GM23338 (cell line): ENCODE data around the gene PQBP1.

Source experiments
- CREB1 ChIP-seq: fragments of 250-450 bp; sonication (Bioruptor Pico); IDR thresholded peaks from 2 replicates; pipeline ENCODE4 v1.5.0; 2020; ENCODE audit warnings: low read depth, mild to moderate bottlenecking, moderate library complexity
- ETS1 ChIP-seq: IDR thresholded peaks from 2 replicates; pipeline ENCODE4 v1.6.1; 2016; ENCODE audit warnings: antibody characterized with exemption
- EZH2 ChIP-seq: fragments of 200-600 bp; sonication (generic); IDR thresholded peaks from one replicate; pipeline ENCODE4 v1.8.0; 2017; ENCODE audit warnings: antibody characterized with exemption, mild to moderate bottlenecking, low read depth; ENCODE audit not compliant: unreplicated experiment
- EZH2phosphoT487 ChIP-seq: fragments of 200-600 bp; sonication (generic); IDR thresholded peaks from one replicate; pipeline ENCODE4 v1.8.1; 2018; ENCODE audit warnings: antibody characterized with exemption; ENCODE audit not compliant: unreplicated experiment
- JUNB ChIP-seq: IDR thresholded peaks from one replicate; pipeline ENCODE4 v1.6.1; 2016; ENCODE audit warnings: antibody characterized with exemption; ENCODE audit not compliant: unreplicated experiment
- NANOG ChIP-seq: IDR thresholded peaks from 2 replicates; pipeline ENCODE4 v1.6.1; 2016; ENCODE audit warnings: antibody characterized with exemption, borderline replicate concordance
- POLR2AphosphoS5 ChIP-seq: IDR thresholded peaks from 2 replicates; pipeline ENCODE4 v1.6.1; 2016; ENCODE audit warnings: antibody characterized with exemption, low read depth
- STAT1 ChIP-seq: IDR thresholded peaks from one replicate; pipeline ENCODE4 v1.6.1; 2016; ENCODE audit warnings: antibody characterized with exemption; ENCODE audit not compliant: unreplicated experiment
- ZNF114 ChIP-seq: fragments of 250-450 bp; sonication (Bioruptor Pico); IDR thresholded peaks from 2 replicates; pipeline ENCODE4 v1.5.0; 2020; ENCODE audit warnings: mild to moderate bottlenecking, moderate library complexity
- ZNF331 ChIP-seq: fragments of 250-450 bp; sonication (Bioruptor Pico); IDR thresholded peaks from 2 replicates; pipeline ENCODE4 v1.5.0; 2020; ENCODE audit warnings: low read depth, mild to moderate bottlenecking, moderate library complexity
- TF ChIP-seq, protein P1 (sequence below), 2 experiments: fragments of 200-600 bp in 1 of 2; sonication (generic) in 1 of 2; conservative IDR thresholded peaks; 2 replicates each; pipeline versions ENCODE4 v1.5.1 to v1.6.1; 2016 to 2017; ENCODE audit warnings: antibody characterized with exemption in 2 of 2, low read depth in 2 of 2, mild to moderate bottlenecking in 2 of 2, moderate library complexity in 1 of 2
- TF ChIP-seq, protein P2 (sequence below): IDR thresholded peaks from one replicate; pipeline ENCODE4 v1.6.1; 2018; ENCODE audit warnings: antibody characterized with exemption; ENCODE audit not compliant: unreplicated experiment

- TF ChIP-seq, protein P1, sequence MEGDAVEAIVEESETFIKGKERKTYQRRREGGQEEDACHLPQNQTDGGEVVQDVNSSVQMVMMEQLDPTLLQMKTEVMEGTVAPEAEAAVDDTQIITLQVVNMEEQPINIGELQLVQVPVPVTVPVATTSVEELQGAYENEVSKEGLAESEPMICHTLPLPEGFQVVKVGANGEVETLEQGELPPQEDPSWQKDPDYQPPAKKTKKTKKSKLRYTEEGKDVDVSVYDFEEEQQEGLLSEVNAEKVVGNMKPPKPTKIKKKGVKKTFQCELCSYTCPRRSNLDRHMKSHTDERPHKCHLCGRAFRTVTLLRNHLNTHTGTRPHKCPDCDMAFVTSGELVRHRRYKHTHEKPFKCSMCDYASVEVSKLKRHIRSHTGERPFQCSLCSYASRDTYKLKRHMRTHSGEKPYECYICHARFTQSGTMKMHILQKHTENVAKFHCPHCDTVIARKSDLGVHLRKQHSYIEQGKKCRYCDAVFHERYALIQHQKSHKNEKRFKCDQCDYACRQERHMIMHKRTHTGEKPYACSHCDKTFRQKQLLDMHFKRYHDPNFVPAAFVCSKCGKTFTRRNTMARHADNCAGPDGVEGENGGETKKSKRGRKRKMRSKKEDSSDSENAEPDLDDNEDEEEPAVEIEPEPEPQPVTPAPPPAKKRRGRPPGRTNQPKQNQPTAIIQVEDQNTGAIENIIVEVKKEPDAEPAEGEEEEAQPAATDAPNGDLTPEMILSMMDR (conservative IDR thresholded peaks at IDR 0.05; ENCODE audit: low read depth in 2 of 2): no peak
- TF ChIP-seq EZH2 (no peak), ETS1 (no peak), STAT1 (no peak), POLR2AphosphoS5 (no peak), EZH2phosphoT487 (no peak), NANOG (no peak), CREB1 (CRISPR knock-in tag) (no peak), JUNB (no peak), ZNF114 (CRISPR knock-in tag) (no peak), ZNF331 (CRISPR knock-in tag) (no peak)
- TF ChIP-seq, protein P2, sequence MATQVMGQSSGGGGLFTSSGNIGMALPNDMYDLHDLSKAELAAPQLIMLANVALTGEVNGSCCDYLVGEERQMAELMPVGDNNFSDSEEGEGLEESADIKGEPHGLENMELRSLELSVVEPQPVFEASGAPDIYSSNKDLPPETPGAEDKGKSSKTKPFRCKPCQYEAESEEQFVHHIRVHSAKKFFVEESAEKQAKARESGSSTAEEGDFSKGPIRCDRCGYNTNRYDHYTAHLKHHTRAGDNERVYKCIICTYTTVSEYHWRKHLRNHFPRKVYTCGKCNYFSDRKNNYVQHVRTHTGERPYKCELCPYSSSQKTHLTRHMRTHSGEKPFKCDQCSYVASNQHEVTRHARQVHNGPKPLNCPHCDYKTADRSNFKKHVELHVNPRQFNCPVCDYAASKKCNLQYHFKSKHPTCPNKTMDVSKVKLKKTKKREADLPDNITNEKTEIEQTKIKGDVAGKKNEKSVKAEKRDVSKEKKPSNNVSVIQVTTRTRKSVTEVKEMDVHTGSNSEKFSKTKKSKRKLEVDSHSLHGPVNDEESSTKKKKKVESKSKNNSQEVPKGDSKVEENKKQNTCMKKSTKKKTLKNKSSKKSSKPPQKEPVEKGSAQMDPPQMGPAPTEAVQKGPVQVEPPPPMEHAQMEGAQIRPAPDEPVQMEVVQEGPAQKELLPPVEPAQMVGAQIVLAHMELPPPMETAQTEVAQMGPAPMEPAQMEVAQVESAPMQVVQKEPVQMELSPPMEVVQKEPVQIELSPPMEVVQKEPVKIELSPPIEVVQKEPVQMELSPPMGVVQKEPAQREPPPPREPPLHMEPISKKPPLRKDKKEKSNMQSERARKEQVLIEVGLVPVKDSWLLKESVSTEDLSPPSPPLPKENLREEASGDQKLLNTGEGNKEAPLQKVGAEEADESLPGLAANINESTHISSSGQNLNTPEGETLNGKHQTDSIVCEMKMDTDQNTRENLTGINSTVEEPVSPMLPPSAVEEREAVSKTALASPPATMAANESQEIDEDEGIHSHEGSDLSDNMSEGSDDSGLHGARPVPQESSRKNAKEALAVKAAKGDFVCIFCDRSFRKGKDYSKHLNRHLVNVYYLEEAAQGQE: no peak
Observed at GRCh38 chrX:48902135-48902534, 4.4 kb downstream of the PQBP1 start.
